CD1c-positive myeloid dendritic cell (primary cell): ENCODE data around the gene AP2S1.
A peak's percentile ranks its signal among the peaks of the same experiment; 100 is the strongest.
"Not testable (repeated sequence)": the region's sequence is repeated elsewhere in the genome, so short reads cannot be mapped to it uniquely, and the experiment has no call there.

Experiments
- DNase-seq: peaks from one replicate; pipeline ENCODE4 v3.0.0-alpha.2; 2016; ENCODE audit errors: extremely low spot score

The AP2S1 gene

DNA sequence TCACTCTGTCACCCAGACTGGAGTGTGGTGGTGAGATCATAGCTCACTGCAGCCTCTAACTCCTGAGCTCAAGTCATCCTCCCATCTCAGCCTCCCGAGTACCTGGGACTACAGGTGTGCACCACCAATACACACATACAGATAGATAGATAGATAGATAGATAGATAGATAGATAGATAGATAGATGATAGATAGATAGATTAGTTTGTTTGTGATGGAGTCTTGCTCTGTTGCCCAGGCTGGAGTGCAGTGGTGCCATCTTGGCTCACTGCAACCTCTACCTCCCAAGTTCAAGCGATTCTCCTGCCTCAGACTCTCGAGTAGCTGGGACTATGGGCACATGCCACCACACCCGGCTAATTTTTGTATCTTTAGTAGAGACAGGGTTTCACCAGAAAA is 46.2 kb downstream of the AP2S1 start:
- not testable (repeated sequence) for DNase-seq

DNA sequence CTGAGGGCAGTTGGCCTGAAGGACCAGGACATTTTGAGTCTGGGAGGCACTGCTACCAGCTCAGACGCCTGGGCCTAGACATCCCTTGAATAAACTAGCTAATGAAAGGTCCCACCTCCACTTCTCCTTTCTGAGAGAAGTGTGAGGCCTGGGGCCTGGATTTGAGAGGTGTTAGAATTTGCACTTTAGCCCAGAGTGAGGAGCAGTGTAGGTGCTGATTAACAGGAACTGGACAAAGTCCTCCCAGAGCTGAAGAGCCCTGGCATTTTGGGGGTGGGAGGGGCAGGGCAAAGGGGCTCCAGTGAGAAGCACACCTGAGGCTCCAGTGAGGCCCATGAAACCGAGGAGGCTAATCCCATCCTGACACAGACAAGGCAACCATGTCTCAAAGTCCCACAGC is 47.1 kb downstream of the AP2S1 start:
- peak; percentile 37 for DNase-seq

DNA sequence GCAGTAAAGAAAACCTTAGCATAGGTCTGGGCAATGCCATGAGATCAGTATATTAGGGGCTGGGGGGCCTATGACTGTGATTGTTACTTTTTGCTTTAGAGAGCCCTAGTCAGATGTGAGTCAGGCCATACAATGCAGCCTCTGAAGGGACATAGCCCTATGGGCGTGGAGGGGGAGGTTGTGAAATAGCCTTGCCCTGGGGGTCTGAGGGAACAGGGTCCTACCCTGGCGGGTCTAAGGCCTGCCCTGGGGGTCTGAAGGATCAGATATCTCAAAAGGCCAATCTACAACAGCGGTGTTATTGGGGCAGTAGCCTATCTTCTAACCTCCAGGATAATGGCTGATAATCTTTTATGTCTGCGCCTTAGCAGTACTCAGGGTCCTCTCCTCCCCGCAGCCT is 48.5 kb downstream of the AP2S1 start:
- DNase-seq, result no peak

DNA sequence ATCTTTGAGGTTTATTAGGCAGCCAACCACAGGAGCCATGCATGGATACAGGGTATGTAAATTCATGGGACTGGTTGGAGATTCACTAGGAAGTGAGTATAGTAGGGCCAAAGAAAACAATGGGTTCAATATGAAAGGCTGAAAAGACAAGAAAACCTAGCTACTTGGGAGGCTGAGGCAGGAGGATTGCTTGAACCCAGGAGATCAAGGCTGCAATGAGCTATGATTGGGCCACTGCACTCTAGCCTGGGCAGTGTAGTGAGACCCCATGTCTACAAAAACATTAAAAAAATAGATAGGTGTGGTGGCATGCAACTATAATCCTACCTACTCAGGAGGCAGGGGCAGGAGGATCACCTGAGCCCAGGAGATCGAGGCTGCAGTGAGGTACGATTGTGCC is 51.9 kb downstream of the AP2S1 start:
- no peak for DNase-seq

DNA sequence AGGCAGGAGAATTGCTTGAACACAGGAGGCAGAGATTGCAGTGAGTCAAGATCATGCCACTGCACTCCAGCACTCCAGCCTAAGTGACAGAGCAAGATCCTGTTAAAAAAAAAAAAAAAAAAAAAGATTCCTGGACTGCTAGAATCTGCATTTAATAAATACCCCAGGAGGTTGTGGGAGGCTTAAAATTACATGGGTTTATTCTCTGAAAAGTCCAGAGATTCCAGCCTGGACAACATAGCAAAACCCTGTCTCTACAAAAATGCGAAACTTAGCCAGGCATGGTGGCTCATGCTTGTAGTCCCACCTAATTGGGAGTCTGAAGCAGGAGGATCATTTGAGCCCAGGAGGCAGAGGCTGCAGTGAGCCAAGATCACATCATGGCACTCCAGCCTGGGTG is 52.8 kb downstream of the AP2S1 start:
- DNase-seq, result no peak

DNA sequence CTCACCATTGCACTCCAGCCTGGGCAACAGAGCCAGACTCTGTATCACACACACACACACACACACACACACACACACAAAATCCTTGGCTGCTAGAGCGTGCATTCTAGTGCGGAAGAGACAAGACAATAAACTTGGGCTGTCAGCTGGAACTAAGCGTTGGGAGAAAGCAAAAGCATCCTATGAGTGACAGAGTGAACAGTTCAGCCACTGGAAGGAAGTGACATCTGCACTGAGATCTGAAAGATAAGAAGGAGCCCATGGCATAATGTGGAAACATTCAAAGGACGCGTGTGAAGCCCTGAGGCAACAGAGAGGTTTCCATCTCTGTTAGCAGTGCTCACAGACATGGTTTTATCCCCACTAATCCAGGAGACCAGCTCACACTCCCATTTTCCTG is 58.7 kb downstream of the AP2S1 start:
- peak; percentile 9 for DNase-seq

DNA sequence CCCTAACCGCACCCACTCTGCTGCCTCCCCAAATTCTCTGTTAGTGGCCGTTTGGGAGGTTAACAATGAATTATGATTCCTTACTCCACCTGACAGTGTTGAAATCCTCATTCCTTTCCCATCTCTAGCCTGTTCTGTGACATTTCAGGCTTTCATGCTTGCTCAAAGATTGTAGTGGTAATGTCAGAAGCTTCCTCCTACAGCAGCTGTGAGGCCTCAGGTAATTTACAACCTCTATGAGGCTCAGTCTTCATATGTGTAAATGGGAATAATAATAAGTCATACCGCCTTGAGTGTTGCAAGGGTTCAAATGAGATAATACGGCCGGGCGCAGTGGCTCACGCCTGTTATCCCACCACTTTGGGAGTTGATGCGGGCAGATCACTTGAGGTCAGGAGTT is 61.3 kb downstream of the AP2S1 start:
- DNase-seq, result no peak

DNA sequence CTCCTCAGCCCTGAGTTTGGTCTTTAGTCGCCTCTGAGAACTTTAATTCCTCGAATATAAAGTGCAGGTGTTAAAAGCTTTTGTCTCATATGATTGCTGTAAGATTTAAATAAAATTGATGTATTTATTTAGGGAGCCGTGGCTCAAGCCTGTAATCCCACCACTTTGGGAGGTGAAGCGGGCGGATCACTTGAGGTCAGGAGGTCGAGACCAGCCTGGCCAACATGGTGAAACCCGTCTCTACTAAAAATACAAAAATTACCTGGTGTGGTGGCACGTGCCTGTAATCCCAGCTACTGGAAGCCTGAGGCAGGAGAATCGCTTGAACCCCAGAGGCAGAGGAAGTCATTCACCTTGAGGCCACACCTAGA is 61.7 kb downstream of the AP2S1 start:
- no peak for DNase-seq

DNA sequence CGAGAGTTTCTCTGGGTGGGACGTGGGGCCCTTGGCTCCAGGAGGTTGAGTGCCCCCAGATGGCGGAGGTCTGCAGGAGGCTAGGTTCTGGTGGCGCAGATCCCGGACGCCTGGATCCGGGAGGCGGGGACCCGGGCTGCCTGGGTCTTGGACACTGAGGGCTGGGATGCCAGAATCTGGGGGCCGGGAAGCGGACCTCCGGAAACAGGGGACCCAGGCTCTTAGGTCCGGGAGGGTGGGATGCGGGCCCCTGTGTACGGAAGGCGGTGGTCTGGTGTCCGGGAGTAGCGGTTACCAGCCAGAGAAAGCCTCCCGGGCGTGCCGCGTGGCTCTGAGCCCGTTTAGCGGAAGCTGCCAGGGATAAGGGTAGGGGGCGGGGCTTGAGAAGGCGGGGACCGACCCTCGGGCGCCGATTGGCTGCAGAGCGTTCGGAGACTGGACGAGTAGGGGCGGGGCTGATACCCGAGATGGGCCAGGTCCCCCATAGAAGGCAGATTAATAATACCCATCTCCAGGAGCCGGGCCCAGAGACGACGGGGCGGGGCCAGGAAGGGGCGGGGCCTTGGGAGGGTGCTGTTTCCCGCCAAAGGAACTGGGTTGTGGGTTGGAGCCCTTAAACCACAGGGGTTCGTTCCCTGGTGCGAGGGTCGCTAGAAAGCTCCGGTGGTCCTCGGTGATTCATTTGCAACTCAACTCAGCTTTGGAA is 62.2 kb downstream of the AP2S1 start, which contains the start of gene SLC1A5:
Gene SLC1A5, minus strand, starts transcription at position 333 of the 706 bp plus-strand sequence. CDS start 629 bp downstream, outside the sequence.
- peak; percentile 96 for DNase-seq
